Measurements from ENCODE around the gene PDE4D.
"Not testable (repeated sequence)": the region's sequence is repeated elsewhere in the genome, so short reads cannot be mapped to it uniquely, and the experiment has no call there.

The PDE4D gene

GRCh38 chr5:59756373-59757035 lies 137.0 kb downstream of the PDE4D start:
- no peaks in the 10 kb centered on the region for H3K36me3 ChIP-seq (ENCODE audit: insufficient read depth, insufficient read length, low read length)
- no peaks in the 10 kb centered on the region for H3K27me3 ChIP-seq (ENCODE audit: insufficient read depth, insufficient read length)
- no peak overlapping the region for H3K4me3 ChIP-seq (ENCODE audit: insufficient read length, low read depth)
- H3K9me3 ChIP-seq (ENCODE audit: insufficient read depth, low read length), result no peaks in the 10 kb centered on the region
- TF ChIP-seq YY1 (IDR thresholded peaks at IDR 0.05; ENCODE audit: insufficient read depth, insufficient read length) (no peak), ZNF274 (IDR thresholded peaks at IDR 0.05; ENCODE audit: low read depth, low read length) (no peak), SUZ12 (IDR thresholded peaks at IDR 0.05; ENCODE audit: extremely low read depth, insufficient read depth, insufficient read length) (no peak)
- no peak for DNase-seq (ENCODE audit: low read depth, low spot score)
- H3K4me1 ChIP-seq (ENCODE audit: insufficient read depth, insufficient read length), result no peaks in the 10 kb centered on the region
- H3K9ac ChIP-seq (ENCODE audit: insufficient read length, low read depth), result no peak overlapping the region

DNA sequence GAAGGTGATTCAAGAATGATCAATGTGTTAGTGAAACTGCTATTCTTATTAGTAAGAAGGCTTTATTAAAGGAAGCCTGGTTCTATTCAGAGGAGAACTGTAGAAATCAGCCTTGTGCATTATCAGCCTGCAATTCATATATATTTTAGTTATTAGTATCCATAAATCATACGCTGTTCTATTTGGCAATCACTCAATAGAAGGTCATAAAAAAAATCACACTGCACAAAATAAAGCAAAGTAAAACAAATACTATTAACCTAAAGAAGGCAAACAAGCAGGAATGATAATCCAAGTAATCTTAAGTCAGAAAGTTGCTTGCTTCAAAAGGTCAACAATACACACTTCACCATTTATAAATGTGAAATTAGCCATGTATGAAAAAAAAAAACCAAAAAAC lies 138.1 kb downstream of the PDE4D start:
- Histone ChIP-seq H3K9ac (ENCODE audit: insufficient read length, low read depth) (no peak overlapping the region), H3K4me3 (ENCODE audit: insufficient read length, low read depth) (no peak overlapping the region), H3K4me1 (ENCODE audit: insufficient read depth, insufficient read length) (no peaks in the 10 kb centered on the region), H3K36me3 (ENCODE audit: insufficient read depth, insufficient read length, low read length) (no peaks in the 10 kb centered on the region), H3K9me3 (ENCODE audit: insufficient read depth, low read length) (no peaks in the 10 kb centered on the region), H3K27me3 (ENCODE audit: insufficient read depth, insufficient read length) (no peaks in the 10 kb centered on the region)
- TF ChIP-seq SUZ12 (IDR thresholded peaks at IDR 0.05; ENCODE audit: extremely low read depth, insufficient read depth, insufficient read length) (no peak), ZNF274 (IDR thresholded peaks at IDR 0.05; ENCODE audit: low read depth, low read length) (no peak), YY1 (IDR thresholded peaks at IDR 0.05; ENCODE audit: insufficient read depth, insufficient read length) (no peak)
- no peak for DNase-seq (ENCODE audit: low read depth, low spot score)

DNA sequence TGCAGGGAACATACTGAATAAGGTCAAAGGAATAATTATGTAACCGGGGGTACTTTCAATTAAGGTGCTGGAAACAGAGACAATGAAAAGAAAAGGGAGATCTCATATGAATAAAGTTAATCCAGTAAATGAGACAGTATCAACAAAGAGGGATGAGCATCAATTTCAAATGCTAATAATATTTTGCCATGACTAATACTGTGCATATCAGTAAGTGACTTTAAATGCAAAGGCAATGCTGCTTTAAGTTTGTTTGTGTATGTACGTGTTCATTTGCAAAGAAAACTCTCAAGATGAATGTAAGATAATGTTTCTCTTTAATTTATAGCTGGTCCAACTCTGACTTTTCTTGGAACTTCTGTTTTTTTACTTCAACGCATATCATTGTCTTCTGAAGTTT lies 139.9 kb downstream of the PDE4D start:
- H3K27me3 ChIP-seq (ENCODE audit: insufficient read depth, insufficient read length), result no peaks in the 10 kb centered on the region
- TF ChIP-seq YY1 (IDR thresholded peaks at IDR 0.05; ENCODE audit: insufficient read depth, insufficient read length) (no peak), ZNF274 (IDR thresholded peaks at IDR 0.05; ENCODE audit: low read depth, low read length) (no peak), SUZ12 (IDR thresholded peaks at IDR 0.05; ENCODE audit: extremely low read depth, insufficient read depth, insufficient read length) (no peak)
- no peak overlapping the region for H3K4me3 ChIP-seq (ENCODE audit: insufficient read length, low read depth)
- H3K4me1 ChIP-seq (ENCODE audit: insufficient read depth, insufficient read length), result no peaks in the 10 kb centered on the region
- no peak overlapping the region for H3K9ac ChIP-seq (ENCODE audit: insufficient read length, low read depth)
- no peaks in the 10 kb centered on the region for H3K9me3 ChIP-seq (ENCODE audit: insufficient read depth, low read length)
- no peaks in the 10 kb centered on the region for H3K36me3 ChIP-seq (ENCODE audit: insufficient read depth, insufficient read length, low read length)
- DNase-seq (ENCODE audit: low read depth, low spot score), result no peak

DNA sequence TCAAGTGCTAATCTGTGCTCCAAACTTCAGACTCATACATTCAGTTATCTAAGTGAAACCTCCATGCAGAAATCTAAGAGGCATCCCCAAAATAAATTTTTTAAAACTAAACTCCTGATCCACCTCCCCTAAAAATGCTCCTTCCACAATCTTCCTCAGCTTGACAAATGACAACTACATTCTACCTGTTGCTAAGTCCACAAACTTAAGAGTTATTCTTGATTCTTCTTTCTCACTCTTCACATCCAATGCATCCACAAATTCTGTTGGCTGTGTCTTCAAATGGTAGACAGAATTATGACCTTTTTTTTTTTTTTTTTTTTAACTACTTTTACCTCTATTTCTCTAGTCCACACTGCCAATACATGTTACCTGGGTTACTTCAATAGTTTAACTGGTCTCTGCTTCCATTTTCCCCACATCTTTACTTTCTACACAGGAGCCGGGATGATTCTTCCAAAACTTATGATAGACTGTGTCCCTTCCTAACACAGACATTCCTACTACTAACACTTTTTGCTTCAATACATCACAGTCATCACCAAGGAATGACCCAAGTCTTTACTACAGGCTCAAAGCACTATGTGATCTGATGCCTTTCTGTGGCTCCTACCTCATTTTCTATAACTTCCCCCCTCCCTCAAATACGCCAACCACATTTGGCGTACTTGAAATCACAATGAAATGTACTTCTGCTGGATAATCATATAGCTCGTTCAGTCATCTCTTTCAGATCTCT lies 143.6 kb downstream of the PDE4D start:
- Histone ChIP-seq H3K4me1 (ENCODE audit: insufficient read depth, insufficient read length) (no peaks in the 10 kb centered on the region), H3K9me3 (ENCODE audit: insufficient read depth, low read length) (no peaks in the 10 kb centered on the region)
- DNase-seq (ENCODE audit: low read depth, low spot score), result no peak

DNA sequence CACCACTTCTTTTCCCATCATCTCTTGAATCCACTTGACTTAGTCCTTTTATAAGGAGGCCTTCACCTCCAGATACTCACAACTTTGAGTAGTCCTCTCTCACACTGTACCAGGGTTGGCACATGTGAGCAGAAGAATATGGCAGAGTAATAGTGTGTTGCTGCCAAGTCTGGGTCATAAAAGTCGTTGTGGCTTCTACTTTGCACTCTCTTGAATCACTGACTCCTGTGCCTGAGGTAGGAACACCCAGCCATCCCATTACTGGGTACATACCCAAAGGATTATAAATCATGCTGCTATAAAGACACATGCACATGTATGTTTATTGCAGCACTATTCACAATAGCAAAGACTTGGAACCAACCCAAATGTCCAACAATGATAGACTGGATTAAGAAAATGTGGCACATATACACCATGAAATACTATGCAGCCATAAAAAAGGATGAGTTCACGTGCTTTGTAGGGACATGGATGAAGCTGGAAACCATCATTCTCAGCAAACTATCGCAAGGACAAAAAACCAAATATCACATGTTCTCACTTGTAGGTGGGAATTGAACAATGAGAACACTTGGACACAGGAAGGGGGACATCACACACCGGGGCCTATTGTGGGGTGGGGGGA lies 145.4 kb downstream of the PDE4D start:
- not testable (repeated sequence) for H3K36me3 ChIP-seq (ENCODE audit: insufficient read depth, insufficient read length, low read length); H3K4me3 ChIP-seq (ENCODE audit: insufficient read length, low read depth); H3K9ac ChIP-seq (ENCODE audit: insufficient read length, low read depth); H3K9me3 ChIP-seq (ENCODE audit: insufficient read depth, low read length); H3K27me3 ChIP-seq (ENCODE audit: insufficient read depth, insufficient read length); DNase-seq (ENCODE audit: low read depth, low spot score); H3K4me1 ChIP-seq (ENCODE audit: insufficient read depth, insufficient read length)

More for the DNA sequence above, 143.6 kb downstream of the PDE4D start:
- Histone ChIP-seq H3K9ac (ENCODE audit: insufficient read length, low read depth) (no peak overlapping the region), H3K36me3 (ENCODE audit: insufficient read depth, insufficient read length, low read length) (no peaks in the 10 kb centered on the region), H3K27me3 (ENCODE audit: insufficient read depth, insufficient read length) (no peaks in the 10 kb centered on the region), H3K4me3 (ENCODE audit: insufficient read length, low read depth) (no peak overlapping the region)
- TF ChIP-seq ZNF274 (IDR thresholded peaks at IDR 0.05; ENCODE audit: low read depth, low read length), result no peak
- TF ChIP-seq SUZ12 (IDR thresholded peaks at IDR 0.05; ENCODE audit: extremely low read depth, insufficient read depth, insufficient read length), result no peak
- TF ChIP-seq YY1 (IDR thresholded peaks at IDR 0.05; ENCODE audit: insufficient read depth, insufficient read length), result no peak

DNA sequence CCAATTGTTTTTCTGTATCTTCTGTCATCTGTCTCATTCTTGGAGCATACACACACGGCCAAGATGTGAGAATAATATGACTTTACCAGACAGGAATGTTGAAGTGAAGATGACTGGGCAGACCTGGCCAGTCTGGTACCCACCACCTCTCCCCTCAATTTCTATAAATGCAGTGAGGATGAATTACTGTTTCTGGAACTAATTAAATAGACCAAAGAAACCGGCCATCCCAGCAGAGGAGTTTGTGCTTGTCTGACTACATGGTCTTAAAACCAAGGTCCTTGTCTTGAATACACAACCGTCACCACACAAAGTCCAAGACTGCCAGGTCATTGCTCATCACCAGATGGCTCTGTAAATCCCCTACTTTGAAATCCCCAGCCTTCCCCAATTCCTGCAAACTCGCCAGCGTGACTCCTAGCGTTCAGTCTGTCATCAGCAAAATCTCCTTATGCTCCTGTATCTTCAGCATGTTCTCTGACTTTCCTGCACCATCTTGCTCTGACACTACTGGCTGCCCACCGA lies 147.2 kb downstream of the PDE4D start:
- no peak overlapping the region for H3K4me3 ChIP-seq (ENCODE audit: insufficient read length, low read depth)
- no peak overlapping the region for H3K9ac ChIP-seq (ENCODE audit: insufficient read length, low read depth)
- DNase-seq (ENCODE audit: low read depth, low spot score), result no peak

DNA sequence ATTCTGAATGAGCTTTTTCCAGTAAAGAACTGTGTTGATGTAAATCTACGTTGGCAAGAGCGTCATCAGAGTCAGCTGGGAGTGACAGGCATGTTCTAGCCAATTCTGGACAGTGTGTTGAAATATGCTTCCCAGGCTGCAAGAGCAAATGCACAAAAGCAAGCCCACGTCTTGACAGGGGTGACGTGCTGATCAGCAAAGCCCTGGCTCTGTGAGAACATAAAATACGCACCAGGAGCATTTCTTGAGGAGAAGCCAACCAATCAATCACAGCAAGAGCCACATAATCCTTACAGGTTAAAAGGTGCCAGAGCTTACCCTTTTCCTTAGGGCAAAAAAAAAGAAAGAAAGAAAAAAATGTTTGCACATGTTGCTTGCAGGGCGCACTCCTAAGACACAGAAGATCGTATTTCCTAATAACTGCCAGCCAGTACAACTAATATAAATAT lies 148.1 kb downstream of the PDE4D start:
- H3K27me3 ChIP-seq (ENCODE audit: insufficient read depth, insufficient read length), result no peaks in the 10 kb centered on the region
- TF ChIP-seq ZNF274 (IDR thresholded peaks at IDR 0.05; ENCODE audit: low read depth, low read length) (no peak), SUZ12 (IDR thresholded peaks at IDR 0.05; ENCODE audit: extremely low read depth, insufficient read depth, insufficient read length) (no peak), YY1 (IDR thresholded peaks at IDR 0.05; ENCODE audit: insufficient read depth, insufficient read length) (no peak)
- no peaks in the 10 kb centered on the region for H3K36me3 ChIP-seq (ENCODE audit: insufficient read depth, insufficient read length, low read length)
- no peak for DNase-seq (ENCODE audit: low read depth, low spot score)
- H3K4me3 ChIP-seq (ENCODE audit: insufficient read length, low read depth), result no peak overlapping the region
- H3K4me1 ChIP-seq (ENCODE audit: insufficient read depth, insufficient read length), result no peaks in the 10 kb centered on the region
- no peak overlapping the region for H3K9ac ChIP-seq (ENCODE audit: insufficient read length, low read depth)
- no peaks in the 10 kb centered on the region for H3K9me3 ChIP-seq (ENCODE audit: insufficient read depth, low read length)

More for the DNA sequence above, 147.2 kb downstream of the PDE4D start:
- Histone ChIP-seq H3K4me1 (ENCODE audit: insufficient read depth, insufficient read length) (no peaks in the 10 kb centered on the region), H3K36me3 (ENCODE audit: insufficient read depth, insufficient read length, low read length) (no peaks in the 10 kb centered on the region), H3K27me3 (ENCODE audit: insufficient read depth, insufficient read length) (no peaks in the 10 kb centered on the region), H3K9me3 (ENCODE audit: insufficient read depth, low read length) (no peaks in the 10 kb centered on the region)
- TF ChIP-seq SUZ12 (IDR thresholded peaks at IDR 0.05; ENCODE audit: extremely low read depth, insufficient read depth, insufficient read length) (no peak), ZNF274 (IDR thresholded peaks at IDR 0.05; ENCODE audit: low read depth, low read length) (no peak)

Data from NT2/D1 (cell line).